CD14-positive monocyte (primary cell): Measurements from ENCODE around the gene DNAH14. TPM values are rescaled to one million over a fixed set of nuclear protein-coding genes. Genes with fewer than 3 reads are reported as not detected.

Experiments
- DNase-seq, 3 donors: peaks; one replicate each; pipeline ENCODE4 v3.0.0-alpha.2; 2011 to 2022
- H2AFZ ChIP-seq: 2 replicates; pipeline ENCODE4 v1.6.0; 2012; ENCODE audit warnings: mild to moderate bottlenecking, low read depth, low read length, inconsistent platforms; ENCODE audit not compliant: insufficient read depth, poor library complexity, severe bottlenecking
- H3K27ac ChIP-seq, 2 donors: 1 replicate in 1 of 2; 2 replicates in 1 of 2; pipeline ENCODE4 v1.5.1; 2012 to 2013; ENCODE audit warnings: low read length in 2 of 2, control low read depth in 1 of 2, inconsistent platforms in 1 of 2, low read depth in 1 of 2, mild to moderate bottlenecking in 1 of 2
- H3K27me3 ChIP-seq, 2 donors: one replicate each; pipeline versions ENCODE4 v1.6.0 to v1.6.1; 2011 to 2013; ENCODE audit warnings: low read length in 2 of 2; ENCODE audit not compliant: control insufficient read depth in 2 of 2, insufficient read depth in 2 of 2
- H3K36me3 ChIP-seq, 2 donors: replicated peaks in 1 of 2; 1 replicate in 1 of 2; 2 replicates in 1 of 2; pipeline versions ENCODE4 v1.5.1 to v1.6.1; 2012 to 2013; ENCODE audit warnings: low read length in 2 of 2, control low read depth in 1 of 2, inconsistent platforms in 1 of 2, mild to moderate bottlenecking in 1 of 2; ENCODE audit not compliant: insufficient read depth in 2 of 2, control insufficient read depth in 1 of 2
- H3K4me1 ChIP-seq, 2 donors: 1 replicate in 1 of 2; 2 replicates in 1 of 2; pipeline versions ENCODE4 v1.5.1 to v1.6.1; 2012 to 2013; ENCODE audit warnings: low read length in 2 of 2, control low read depth in 1 of 2, inconsistent platforms in 1 of 2, mild to moderate bottlenecking in 1 of 2, moderate library complexity in 1 of 2; ENCODE audit not compliant: insufficient read depth in 2 of 2, control insufficient read depth in 1 of 2
- H3K4me2 ChIP-seq: replicated peaks from 2 replicates; pipeline ENCODE3; 2012; ENCODE audit warnings: low read length, moderate library complexity, mild to moderate bottlenecking; ENCODE audit not compliant: poor library complexity, severe bottlenecking; ENCODE audit errors: extremely low read depth
- H3K4me3 ChIP-seq, 3 experiments: fragments of 200-600 bp in 1 of 3; sonication (generic) in 1 of 3; replicated peaks in 1 of 3; 1 replicate in 2 of 3; 2 replicates in 1 of 3; pipeline ENCODE4 v1.5.1; 2011 to 2013; ENCODE audit warnings: low read length in 3 of 3, mild to moderate bottlenecking in 3 of 3, control low read depth in 2 of 3, low read depth in 2 of 3, inconsistent platforms in 1 of 3, moderate library complexity in 1 of 3
- H3K79me2 ChIP-seq: 2 replicates; pipeline ENCODE4 v1.6.0; 2012; ENCODE audit warnings: mild to moderate bottlenecking, control low read depth, inconsistent platforms, low read length, moderate library complexity; ENCODE audit not compliant: insufficient read depth
- H3K9ac ChIP-seq: 2 replicates; pipeline ENCODE4 v1.6.0; 2017; ENCODE audit warnings: low read length, mild to moderate bottlenecking; ENCODE audit not compliant: insufficient read depth, poor library complexity, severe bottlenecking
- H3K9me3 ChIP-seq, 2 donors: replicated peaks in 1 of 2; 1 replicate in 1 of 2; 2 replicates in 1 of 2; pipeline versions ENCODE4 v1.5.1 to v1.6.1; 2012 to 2013; ENCODE audit warnings: low read length in 2 of 2, control low read depth in 1 of 2; ENCODE audit not compliant: control insufficient read depth in 1 of 2, insufficient read depth in 1 of 2
- H4K20me1 ChIP-seq: 2 replicates; pipeline ENCODE4 v1.6.0; 2012; ENCODE audit warnings: mild to moderate bottlenecking, low read length, control low read depth, moderate library complexity; ENCODE audit not compliant: insufficient read depth
- H3K27ac Mint-ChIP-seq, 7 donors: one replicate each; pipeline ENCODE4 v1.8.0; 2020; ENCODE audit warnings: mild to moderate bottlenecking in 7 of 7, mixed read lengths in 7 of 7, moderate library complexity in 6 of 7, inconsistent platforms in 2 of 7
- H3K27me3 Mint-ChIP-seq, 3 donors: one replicate each; pipeline ENCODE4 v1.8.0; 2021 to 2022; ENCODE audit warnings: low read depth in 3 of 3, mild to moderate bottlenecking in 3 of 3, mixed read lengths in 3 of 3, moderate library complexity in 3 of 3, inconsistent platforms in 1 of 3
- H3K36me3 Mint-ChIP-seq, 2 donors: one replicate each; pipeline ENCODE4 v1.8.0; 2020; ENCODE audit warnings: mixed read lengths in 2 of 2, inconsistent platforms in 1 of 2, mild to moderate bottlenecking in 1 of 2
- H3K4me1 Mint-ChIP-seq: one replicate; pipeline ENCODE4 v1.8.0; 2020; ENCODE audit warnings: mild to moderate bottlenecking, mixed read lengths
- H3K4me3 Mint-ChIP-seq, 2 donors: one replicate each; pipeline ENCODE4 v1.8.0; 2020; ENCODE audit warnings: mild to moderate bottlenecking in 2 of 2, mixed read lengths in 2 of 2, moderate library complexity in 1 of 2
- H3K9me3 Mint-ChIP-seq, 7 donors: one replicate each; pipeline ENCODE4 v1.8.0; 2020 to 2022; ENCODE audit warnings: mixed read lengths in 7 of 7, mild to moderate bottlenecking in 6 of 7, moderate library complexity in 6 of 7, inconsistent platforms in 2 of 7
- CTCF ChIP-seq: fragments of 200-600 bp; IDR thresholded peaks from one replicate; pipeline ENCODE4 v1.8.0; 2022; ENCODE audit warnings: antibody characterized with exemption, mild to moderate bottlenecking
- WGBS: methylation state at CpG from one replicate; pipeline ENCODE4 v1.1.5; 2013; ENCODE audit warnings: missing lambda C conversion rate; ENCODE audit not compliant: insufficient coverage; 5-methylcytosine and 5-hydroxymethylcytosine counted together
- intact Hi-C, 2 donors: fragments of 100-400 bp; cut with micrococcal nuclease; formaldehyde crosslinking; loops; one replicate each; pipeline versions ENCODE4 v1.15.0 to v1.15.1; 2023
- polyA plus RNA-seq, 3 donors: library from polyadenylated mRNA; depleted of rRNA in 1 of 3; unstranded in 2 of 3; stranded (reverse) in 1 of 3; fragments of 300-500 nt in 2 of 3; fragments of >200 nt in 1 of 3; fragmentation: Illumina TruSeq in 2 of 3; gene quantifications; 1 replicate in 2 of 3; 2 replicates in 1 of 3; pipeline ENCODE4 v1.2.3, GENCODE V29; 2012 to 2021

The DNAH14 gene
- polyA plus RNA-seq, 3 donors = 0.83 TPM; not detected in 2

- Histone ChIP-seq H3K4me2 (no peak overlapping the region), H3K9ac (no peak overlapping the region), H2AFZ (no peak overlapping the region), H3K79me2 (no peaks in the 10 kb centered on the region), H3K27me3 (no peaks in the 10 kb centered on the region), H3K9me3 (peaks cover 16 to 29% of the 10 kb centered on the region in 2 donors), H4K20me1 (no peaks in the 10 kb centered on the region), H3K27ac (no peak overlapping the region), H3K4me1 (no peaks in the 10 kb centered on the region), H3K4me3 (no peak overlapping the region), H3K36me3 (no peaks in the 10 kb centered on the region)
- H3K27ac Mint-ChIP-seq = no peak overlapping the region
- peaks cover 17 to 35% (median 23%) of the 10 kb centered on the region in 7 donors for H3K9me3 Mint-ChIP-seq
- H3K4me3 Mint-ChIP-seq = no peak overlapping the region
- no peak for DNase-seq
- H3K4me1 Mint-ChIP-seq = no peaks in the 10 kb centered on the region
- TF ChIP-seq CTCF = no peak
- no peaks in the 10 kb centered on the region for H3K36me3 Mint-ChIP-seq
- peaks cover 0 to 4% (median 3%) of the 10 kb centered on the region in 3 donors for H3K27me3 Mint-ChIP-seq
- intact Hi-C loops = no loop called here
Observed at GRCh38 chr1:224911217-224911616, 18.3 kb upstream of the DNAH14 start.

- H3K27ac ChIP-seq = no peak overlapping the region
- no peak for DNase-seq
- H3K9ac ChIP-seq = no peak overlapping the region
- no peak overlapping the region for H3K4me3 Mint-ChIP-seq
- H3K27me3 Mint-ChIP-seq = peaks cover 0 to 2% (median 2%) of the 10 kb centered on the region in 3 donors
- no peaks in the 10 kb centered on the region for H3K36me3 Mint-ChIP-seq
- no peak overlapping the region for H3K4me3 ChIP-seq
- H3K79me2 ChIP-seq = no peaks in the 10 kb centered on the region
- peaks cover 14 to 35% (median 22%) of the 10 kb centered on the region in 7 donors for H3K9me3 Mint-ChIP-seq
- no peak overlapping the region for H2AFZ ChIP-seq
- intact Hi-C loops = no loop called here
- no peaks in the 10 kb centered on the region for H3K4me1 Mint-ChIP-seq
- H3K27me3 ChIP-seq = no peaks in the 10 kb centered on the region
- H3K9me3 ChIP-seq = peaks cover 16 to 29% of the 10 kb centered on the region in 2 donors
- 86% methylated on average over 1 of the region's 1 CpG for WGBS
- no peak for TF ChIP-seq CTCF
- H3K36me3 ChIP-seq = no peaks in the 10 kb centered on the region
- no peaks in the 10 kb centered on the region for H4K20me1 ChIP-seq
- no peaks in the 10 kb centered on the region for H3K4me1 ChIP-seq
- H3K4me2 ChIP-seq = no peak overlapping the region
- no peak overlapping the region for H3K27ac Mint-ChIP-seq
Observed at GRCh38 chr1:224914292-224914900, 15.1 kb upstream of the DNAH14 start.
